DND-41 (cell line): ENCODE measurements around the gene PTK6.

Experiments used
- ATAC-seq: fragments of 200-7000 bp; cut with Tn5 transposase; 3 replicates; pipeline ENCODE4 v1.9.1; 2021; ENCODE audit warnings: low read depth; ENCODE audit not compliant: insufficient read depth
- DNase-seq: peaks from one replicate; pipeline ENCODE4 v3.0.0-alpha.2; 2020
- H2AFZ ChIP-seq: 2 replicates; pipeline ENCODE4 v1.6.0; 2012; ENCODE audit warnings: low read depth, low read length
- H3K27ac ChIP-seq: 2 replicates; pipeline ENCODE4 v1.5.1; 2012; ENCODE audit warnings: low read length, inconsistent platforms
- H3K27me3 ChIP-seq: fragments of 200-600 bp; sonication (generic); 2 replicates; pipeline ENCODE4 v1.6.0; 2012; ENCODE audit warnings: low read length, mild to moderate bottlenecking, inconsistent platforms; ENCODE audit not compliant: insufficient read depth, poor library complexity
- H3K36me3 ChIP-seq: 2 replicates; pipeline ENCODE4 v1.5.1; 2012; ENCODE audit warnings: low read length, inconsistent platforms; ENCODE audit not compliant: insufficient read depth
- H3K4me1 ChIP-seq: 2 replicates; pipeline ENCODE4 v1.5.1; 2012; ENCODE audit warnings: mild to moderate bottlenecking, low read length; ENCODE audit not compliant: insufficient read depth
- H3K4me2 ChIP-seq: 2 replicates; pipeline ENCODE4 v1.6.0; 2012; ENCODE audit warnings: mild to moderate bottlenecking, moderate library complexity, low read length, inconsistent platforms; ENCODE audit not compliant: insufficient read depth
- H3K4me3 ChIP-seq, 2 experiments: fragments of 200-600 bp in 1 of 2; shearing (Covaris generic) in 1 of 2; 2 replicates each; pipeline ENCODE4 v1.5.1; 2012 to 2016; ENCODE audit warnings: inconsistent platforms in 2 of 2, low read length in 2 of 2, mild to moderate bottlenecking in 2 of 2, low read depth in 1 of 2, moderate library complexity in 1 of 2
- H3K79me2 ChIP-seq: 2 replicates; pipeline ENCODE4 v1.6.0; 2012; ENCODE audit warnings: low read length, inconsistent platforms; ENCODE audit not compliant: insufficient read depth
- H3K9ac ChIP-seq: 2 replicates; pipeline ENCODE4 v1.6.0; 2012; ENCODE audit warnings: low read depth, mild to moderate bottlenecking, inconsistent platforms, low read length, moderate library complexity
- H3K9me3 ChIP-seq: 2 replicates; pipeline ENCODE4 v1.5.1; 2012; ENCODE audit warnings: low read length, moderate library complexity, mild to moderate bottlenecking, inconsistent platforms; ENCODE audit not compliant: insufficient read depth, severe bottlenecking
- H4K20me1 ChIP-seq: 2 replicates; pipeline ENCODE4 v1.6.0; 2012; ENCODE audit warnings: low read length; ENCODE audit not compliant: insufficient read depth
- EZH2 ChIP-seq: IDR thresholded peaks from 3 replicates; pipeline ENCODE4 v1.6.1; 2012; ENCODE audit warnings: borderline replicate concordance, low read depth, mild to moderate bottlenecking, moderate library complexity, low read length, inconsistent platforms; ENCODE audit not compliant: severe bottlenecking
- TF ChIP-seq, protein P1 (sequence below): IDR thresholded peaks from 2 replicates; pipeline ENCODE4 v1.5.1; 2012; ENCODE audit warnings: borderline replicate concordance, low read length, moderate library complexity, mild to moderate bottlenecking; ENCODE audit not compliant: poor library complexity, severe bottlenecking; ENCODE audit errors: extremely low read depth

The PTK6 gene

DNA sequence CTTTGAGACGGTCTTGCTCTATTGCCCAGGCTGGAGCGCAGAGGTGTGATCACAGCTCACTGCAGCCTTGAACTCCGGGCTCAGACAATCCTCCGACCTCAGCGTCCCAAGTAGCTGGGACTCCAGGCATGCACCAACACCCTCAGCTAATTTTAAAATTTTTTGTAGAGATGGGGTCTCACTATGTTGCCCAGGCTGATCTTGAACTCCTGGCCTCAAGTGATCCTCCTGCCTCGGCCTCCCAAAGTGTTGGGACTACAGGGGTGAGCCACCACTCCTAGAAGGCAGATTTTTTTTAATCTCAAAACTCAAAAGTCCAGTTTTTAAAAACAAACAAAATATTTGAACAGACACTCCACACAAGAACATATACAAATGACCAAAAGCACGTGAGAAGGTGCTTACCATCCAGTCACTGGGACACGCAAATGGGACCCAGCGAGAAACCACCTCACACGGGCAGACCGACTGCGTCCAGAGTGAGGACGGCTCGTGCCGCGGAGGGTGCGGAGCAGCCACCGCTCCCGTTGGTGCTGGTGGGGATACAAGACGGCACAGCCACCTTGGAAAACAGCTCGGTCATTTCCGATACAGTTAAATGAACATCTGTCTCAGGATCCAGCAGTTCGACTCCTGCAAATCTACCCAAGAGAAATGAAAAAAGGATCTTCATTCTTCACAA lies 45.3 kb upstream of the PTK6 start:
- Histone ChIP-seq H3K9me3 (no peaks in the 10 kb centered on the region), H3K4me2 (no peak overlapping the region), H4K20me1 (peaks cover 4% of the 10 kb centered on the region; the same call in 1 of the 2 replicates), H3K4me3 (no peak overlapping the region), H3K4me1 (no peaks in the 10 kb centered on the region), H3K9ac (no peak overlapping the region), H3K36me3 (no peaks in the 10 kb centered on the region), H3K27ac (no peak overlapping the region), H3K27me3 (no peaks in the 10 kb centered on the region), H2AFZ (no peak overlapping the region), H3K79me2 (no peaks in the 10 kb centered on the region)
- no peak for DNase-seq
- ATAC-seq, result no peak
- TF ChIP-seq, protein P1, sequence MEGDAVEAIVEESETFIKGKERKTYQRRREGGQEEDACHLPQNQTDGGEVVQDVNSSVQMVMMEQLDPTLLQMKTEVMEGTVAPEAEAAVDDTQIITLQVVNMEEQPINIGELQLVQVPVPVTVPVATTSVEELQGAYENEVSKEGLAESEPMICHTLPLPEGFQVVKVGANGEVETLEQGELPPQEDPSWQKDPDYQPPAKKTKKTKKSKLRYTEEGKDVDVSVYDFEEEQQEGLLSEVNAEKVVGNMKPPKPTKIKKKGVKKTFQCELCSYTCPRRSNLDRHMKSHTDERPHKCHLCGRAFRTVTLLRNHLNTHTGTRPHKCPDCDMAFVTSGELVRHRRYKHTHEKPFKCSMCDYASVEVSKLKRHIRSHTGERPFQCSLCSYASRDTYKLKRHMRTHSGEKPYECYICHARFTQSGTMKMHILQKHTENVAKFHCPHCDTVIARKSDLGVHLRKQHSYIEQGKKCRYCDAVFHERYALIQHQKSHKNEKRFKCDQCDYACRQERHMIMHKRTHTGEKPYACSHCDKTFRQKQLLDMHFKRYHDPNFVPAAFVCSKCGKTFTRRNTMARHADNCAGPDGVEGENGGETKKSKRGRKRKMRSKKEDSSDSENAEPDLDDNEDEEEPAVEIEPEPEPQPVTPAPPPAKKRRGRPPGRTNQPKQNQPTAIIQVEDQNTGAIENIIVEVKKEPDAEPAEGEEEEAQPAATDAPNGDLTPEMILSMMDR, result no peak
- no peak for TF ChIP-seq EZH2

DNA sequence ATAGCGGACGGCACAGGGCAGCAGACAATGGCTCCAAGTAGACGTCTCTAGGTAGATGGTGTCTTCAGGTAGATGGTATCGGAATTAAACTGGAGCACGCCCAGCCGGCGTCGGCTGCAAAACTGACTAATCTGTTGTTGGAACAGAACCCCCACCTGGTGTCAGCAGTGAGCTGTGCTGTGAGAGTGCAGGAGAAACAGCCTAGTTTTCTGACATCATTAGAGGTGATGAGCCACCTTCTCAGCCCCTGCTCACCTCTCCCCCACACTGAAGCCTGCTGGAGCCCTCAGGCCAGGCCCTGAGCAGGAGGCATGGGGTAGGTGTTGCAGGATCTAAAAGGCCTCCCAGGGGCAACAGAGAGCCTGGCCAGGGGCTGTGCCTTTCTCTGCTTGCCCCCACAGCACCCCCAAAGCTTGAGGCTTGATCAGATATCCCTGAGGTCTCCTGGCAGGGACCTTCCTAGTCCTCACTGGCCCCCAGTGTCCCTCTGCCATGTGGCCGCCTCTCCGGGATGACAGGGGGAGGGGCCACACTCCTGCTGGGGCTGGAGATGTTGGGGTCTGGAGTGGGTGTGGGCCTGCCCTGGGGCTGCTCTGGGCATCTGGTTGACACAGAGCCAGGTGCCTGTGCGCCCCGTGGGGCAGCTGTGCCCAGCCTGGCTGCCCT lies 43.8 kb upstream of the PTK6 start:
- TF ChIP-seq EZH2, result no peak
- TF ChIP-seq, protein P1, result peak; percentile 55
- ATAC-seq, result peak; percentile 54; the same call in 2 of the 3 replicates
- H3K9ac ChIP-seq, result no peak overlapping the region
- peaks cover 4% of the 10 kb centered on the region; the same call in 1 of the 2 replicates for H4K20me1 ChIP-seq
- no peaks in the 10 kb centered on the region for H3K4me1 ChIP-seq
- no peaks in the 10 kb centered on the region for H3K36me3 ChIP-seq
- peak; percentile 33 for DNase-seq
- no peaks in the 10 kb centered on the region for H3K9me3 ChIP-seq
- H3K79me2 ChIP-seq, result no peaks in the 10 kb centered on the region
- H2AFZ ChIP-seq, result no peak overlapping the region
- no peak overlapping the region for H3K27ac ChIP-seq
- H3K27me3 ChIP-seq, result no peaks in the 10 kb centered on the region
- H3K4me2 ChIP-seq, result no peak overlapping the region
- H3K4me3 ChIP-seq, result no peak overlapping the region

- peaks cover 6% of the 10 kb centered on the region for H3K4me1 ChIP-seq
- TF ChIP-seq EZH2, result no peak
- TF ChIP-seq, protein P1, result no peak
- no peak for ATAC-seq
- no peak overlapping the region for H3K27ac ChIP-seq
- no peaks in the 10 kb centered on the region for H3K36me3 ChIP-seq
- no peak overlapping the region for H2AFZ ChIP-seq
- H3K4me3 ChIP-seq, result no peak overlapping the region
- H4K20me1 ChIP-seq, result peaks cover 4% of the 10 kb centered on the region; the same call in 1 of the 2 replicates
- no peak overlapping the region for H3K4me2 ChIP-seq
- no peak for DNase-seq
- no peaks in the 10 kb centered on the region for H3K27me3 ChIP-seq
- H3K9me3 ChIP-seq, result no peaks in the 10 kb centered on the region
- no peak overlapping the region for H3K9ac ChIP-seq
- H3K79me2 ChIP-seq, result no peaks in the 10 kb centered on the region
These were observed 42.0 kb upstream of the PTK6 start for GRCh38 chr20:63579017-63579694.
